DND-41 (cell line): Measurements from ENCODE around the gene ITSN1.

Experiments used
- EZH2 ChIP-seq: IDR thresholded peaks from 3 replicates; pipeline ENCODE4 v1.6.1; 2012; ENCODE audit warnings: borderline replicate concordance, low read depth, mild to moderate bottlenecking, moderate library complexity, low read length, inconsistent platforms; ENCODE audit not compliant: severe bottlenecking
- TF ChIP-seq, protein P1 (sequence below): IDR thresholded peaks from 2 replicates; pipeline ENCODE4 v1.5.1; 2012; ENCODE audit warnings: borderline replicate concordance, low read length, moderate library complexity, mild to moderate bottlenecking; ENCODE audit not compliant: poor library complexity, severe bottlenecking; ENCODE audit errors: extremely low read depth

DNA sequence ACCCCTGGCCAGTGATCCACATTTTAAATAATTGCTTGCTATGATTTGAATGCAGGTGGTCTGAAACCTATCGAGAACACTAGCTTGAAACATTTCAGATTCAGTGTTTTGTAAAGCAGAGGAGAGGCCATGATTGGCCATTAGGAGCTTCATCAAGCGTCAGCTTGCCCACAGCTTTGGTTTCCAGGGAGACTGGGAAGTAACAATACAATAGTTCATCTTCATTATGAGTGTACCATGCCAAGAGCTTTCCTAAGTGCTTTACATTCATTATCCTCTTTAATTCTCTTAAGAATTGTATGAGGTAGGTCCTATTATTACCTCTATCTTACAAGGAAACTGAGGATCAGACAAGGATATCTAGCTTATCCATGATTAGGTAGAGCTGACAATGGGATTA, 301.0 kb downstream of the ITSN1 start:
- TF ChIP-seq, protein P1, sequence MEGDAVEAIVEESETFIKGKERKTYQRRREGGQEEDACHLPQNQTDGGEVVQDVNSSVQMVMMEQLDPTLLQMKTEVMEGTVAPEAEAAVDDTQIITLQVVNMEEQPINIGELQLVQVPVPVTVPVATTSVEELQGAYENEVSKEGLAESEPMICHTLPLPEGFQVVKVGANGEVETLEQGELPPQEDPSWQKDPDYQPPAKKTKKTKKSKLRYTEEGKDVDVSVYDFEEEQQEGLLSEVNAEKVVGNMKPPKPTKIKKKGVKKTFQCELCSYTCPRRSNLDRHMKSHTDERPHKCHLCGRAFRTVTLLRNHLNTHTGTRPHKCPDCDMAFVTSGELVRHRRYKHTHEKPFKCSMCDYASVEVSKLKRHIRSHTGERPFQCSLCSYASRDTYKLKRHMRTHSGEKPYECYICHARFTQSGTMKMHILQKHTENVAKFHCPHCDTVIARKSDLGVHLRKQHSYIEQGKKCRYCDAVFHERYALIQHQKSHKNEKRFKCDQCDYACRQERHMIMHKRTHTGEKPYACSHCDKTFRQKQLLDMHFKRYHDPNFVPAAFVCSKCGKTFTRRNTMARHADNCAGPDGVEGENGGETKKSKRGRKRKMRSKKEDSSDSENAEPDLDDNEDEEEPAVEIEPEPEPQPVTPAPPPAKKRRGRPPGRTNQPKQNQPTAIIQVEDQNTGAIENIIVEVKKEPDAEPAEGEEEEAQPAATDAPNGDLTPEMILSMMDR, result no peak
- no peak for TF ChIP-seq EZH2
